Mesenteric fat pad (tissue), 1 donor: ENCODE results near the gene FRY. TPM values are rescaled to one million over a fixed set of nuclear protein-coding genes. Genes with fewer than 3 reads are reported as not detected.

Source experiments
- DNase-seq: peaks from one replicate; pipeline ENCODE4 v3.0.0-alpha.2; 2020; ENCODE audit warnings: low spot score
- total RNA-seq: library from RNA; stranded (reverse); fragmentation: NEBNext Ultra II Directional; extraction: Animal tissue kit (Norgen Biotek cat#: 25700); gene quantifications from one replicate; pipeline ENCODE4 v1.2.1, GENCODE V29; 2021
- donor health status: DM: yes; HTN: yes; CAD: no.

The FRY gene
- total RNA-seq, 1 donor from 2014 or later: 31.8 TPM

DNA sequence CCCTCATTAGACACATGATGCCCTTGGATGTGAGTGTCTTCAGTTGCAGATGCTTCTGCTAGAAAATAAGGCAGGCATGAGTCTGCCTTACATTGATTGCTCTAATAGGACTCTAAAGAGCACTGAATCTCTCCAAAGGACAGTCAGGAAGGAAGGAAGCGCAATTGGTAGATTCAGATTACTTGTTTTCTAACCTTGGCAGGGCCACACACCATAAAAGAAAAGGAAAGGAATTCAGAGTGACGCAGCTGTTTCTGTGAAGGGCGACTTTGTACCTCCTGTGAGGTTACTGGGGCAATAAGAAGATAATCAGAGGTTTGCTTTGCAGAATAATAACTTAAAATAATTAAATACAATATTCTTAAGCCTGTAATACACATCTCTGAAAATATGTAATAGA is 48.0 kb downstream of the FRY start:
- DNase-seq: no peak

DNA sequence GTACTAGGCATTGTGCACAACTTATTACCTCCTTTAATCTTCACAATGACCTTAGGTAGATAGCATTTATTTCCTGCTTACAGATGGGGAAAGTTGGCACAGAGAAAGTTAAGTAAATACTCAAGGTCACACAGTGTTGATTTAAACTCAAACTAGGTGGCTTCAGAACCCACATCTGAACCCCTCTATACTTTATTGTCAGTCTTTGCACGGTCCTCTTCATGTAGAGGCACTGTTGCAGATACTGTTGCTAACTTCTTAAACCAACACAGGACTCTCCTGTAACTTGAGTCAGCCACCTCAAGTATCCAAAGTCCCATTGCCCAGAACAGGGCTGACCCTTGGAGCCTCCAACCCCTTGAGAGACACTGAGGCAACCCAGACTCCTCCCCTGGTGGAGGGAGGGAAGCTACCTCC is 48.8 kb downstream of the FRY start:
- DNase-seq: no peak

- no peak for DNase-seq
Measured at GRCh38 chr13:32081591-32081990, 50.0 kb downstream of the FRY start.

DNA sequence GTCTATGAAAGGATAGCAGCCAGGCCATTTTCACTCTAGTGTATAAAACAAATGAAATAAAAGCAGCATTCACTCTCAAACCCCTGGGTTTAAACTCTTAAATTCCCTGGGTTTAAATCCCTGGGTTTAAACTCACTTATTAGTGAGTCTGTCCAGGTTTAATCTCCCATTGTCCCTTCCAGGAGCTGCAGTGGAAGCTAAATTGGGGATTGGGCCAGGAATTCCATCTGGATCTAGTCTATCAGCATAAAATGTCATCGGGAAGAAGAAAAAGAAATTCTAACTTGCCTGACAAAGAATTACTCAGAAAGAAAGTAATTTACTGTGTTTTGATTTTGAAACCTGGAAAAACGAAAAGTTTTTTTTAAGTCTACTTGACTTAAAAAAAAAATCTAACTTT is 54.8 kb downstream of the FRY start:
- DNase-seq: no peak

- DNase-seq: no peak
Measured at GRCh38 chr13:32086791-32087441, 55.3 kb downstream of the FRY start.

- no peak for DNase-seq
Measured at GRCh38 chr13:32087955-32088747, 56.6 kb downstream of the FRY start.

DNA sequence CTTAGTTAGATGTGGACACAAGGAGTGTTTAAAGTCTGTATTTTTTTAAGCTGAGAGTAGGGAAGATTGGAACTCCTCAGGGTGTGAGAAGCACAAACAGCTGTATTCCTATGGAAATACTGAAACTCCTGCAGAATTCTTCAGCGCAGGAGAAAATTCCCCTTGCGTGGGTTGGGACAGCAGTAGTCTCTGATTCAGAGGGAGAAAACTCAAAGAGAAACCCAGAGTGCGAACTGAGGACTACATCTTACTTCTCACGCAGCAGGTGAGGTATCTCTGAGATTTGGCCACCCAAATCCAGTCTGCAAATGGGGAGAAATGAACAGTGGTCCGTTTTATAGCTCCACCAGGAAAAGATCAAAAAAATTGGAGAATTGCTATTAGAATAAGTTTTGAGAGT is 60.9 kb downstream of the FRY start:
- no peak for DNase-seq

- no peak for DNase-seq
Measured at GRCh38 chr13:32093006-32093405, 61.4 kb downstream of the FRY start.

- DNase-seq: no peak
Measured at GRCh38 chr13:32098272-32098671, 66.7 kb downstream of the FRY start.

- DNase-seq: no peak
Measured at GRCh38 chr13:32105653-32106313, 74.2 kb downstream of the FRY start.

DNA sequence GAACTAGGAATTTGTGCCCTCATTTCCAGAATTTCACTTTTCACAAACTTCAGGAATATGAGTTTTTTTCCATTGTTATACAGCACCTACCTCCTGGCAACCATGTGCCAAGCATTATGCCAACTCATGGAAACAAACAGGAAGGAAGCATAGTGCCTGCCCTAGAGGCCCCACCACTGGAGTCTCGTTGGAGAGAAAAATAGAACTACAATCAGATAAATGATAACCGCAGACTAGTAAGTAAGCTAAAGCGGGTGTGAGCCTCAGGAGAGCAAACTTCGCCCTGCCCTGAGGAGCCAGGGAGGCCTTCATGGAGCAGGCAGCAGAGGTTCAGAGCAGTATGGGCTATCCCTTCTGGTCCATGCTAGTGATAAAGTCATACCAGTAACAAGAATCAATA is 75.9 kb downstream of the FRY start:
- no peak for DNase-seq

DNA sequence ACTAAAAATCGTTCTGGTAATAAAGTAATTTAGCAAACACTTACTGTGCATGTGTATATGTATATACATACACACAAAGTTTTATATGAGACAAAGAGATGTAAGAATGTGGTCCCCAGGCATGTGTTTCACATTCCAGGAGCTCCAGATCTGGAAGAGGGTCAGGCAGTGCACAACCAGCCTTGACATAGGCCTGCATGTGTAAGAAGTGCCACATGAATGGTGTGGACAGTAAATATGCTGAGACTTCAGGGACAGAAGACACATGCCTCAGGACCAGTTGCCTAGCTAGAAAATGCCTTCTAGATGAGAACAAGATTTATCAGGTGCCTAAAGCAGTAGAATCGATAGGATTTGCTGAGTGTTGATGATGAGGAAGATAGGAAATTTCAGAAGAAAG is 76.4 kb downstream of the FRY start:
- no peak for DNase-seq

- DNase-seq: no peak
Measured at GRCh38 chr13:32113532-32113931, 82.0 kb downstream of the FRY start.

DNA sequence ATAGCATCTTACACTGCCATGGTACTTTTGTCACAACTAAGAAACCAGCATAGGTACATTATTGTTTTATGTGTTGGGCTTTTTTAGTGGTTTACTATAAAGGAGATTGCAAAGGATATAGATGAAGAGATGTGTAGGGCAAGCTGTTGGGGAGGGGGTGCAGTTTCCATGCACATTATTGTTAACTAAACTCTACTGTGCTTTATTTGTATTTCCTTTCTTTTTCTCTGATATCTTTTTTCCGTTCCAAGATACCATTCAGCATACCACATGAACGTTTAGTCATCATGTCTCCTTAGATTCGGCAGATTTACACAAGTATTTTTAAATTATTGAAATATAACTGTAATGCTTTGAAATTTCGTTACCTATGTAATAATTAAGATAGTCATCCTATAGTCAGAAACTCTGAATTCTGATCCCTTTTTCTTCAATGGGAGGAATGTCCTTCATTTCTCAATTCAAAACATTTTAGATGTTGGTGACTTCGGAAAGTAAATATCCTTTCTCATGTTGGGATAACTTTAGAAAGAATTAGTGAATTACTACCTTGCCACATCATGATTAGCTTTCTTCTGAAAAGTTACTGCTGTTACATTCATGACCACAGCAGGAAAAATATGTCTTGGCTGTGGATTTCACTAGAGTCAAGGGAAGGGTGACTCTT is 82.8 kb downstream of the FRY start:
- DNase-seq: no peak

- DNase-seq: no peak
Measured at GRCh38 chr13:32115066-32115465, 83.5 kb downstream of the FRY start.

- no peak for DNase-seq
Measured at GRCh38 chr13:32116210-32116609, 84.6 kb downstream of the FRY start.

GRCh38 chr13:32117001-32117400 is 85.4 kb downstream of the FRY start:
- no peak for DNase-seq

DNA sequence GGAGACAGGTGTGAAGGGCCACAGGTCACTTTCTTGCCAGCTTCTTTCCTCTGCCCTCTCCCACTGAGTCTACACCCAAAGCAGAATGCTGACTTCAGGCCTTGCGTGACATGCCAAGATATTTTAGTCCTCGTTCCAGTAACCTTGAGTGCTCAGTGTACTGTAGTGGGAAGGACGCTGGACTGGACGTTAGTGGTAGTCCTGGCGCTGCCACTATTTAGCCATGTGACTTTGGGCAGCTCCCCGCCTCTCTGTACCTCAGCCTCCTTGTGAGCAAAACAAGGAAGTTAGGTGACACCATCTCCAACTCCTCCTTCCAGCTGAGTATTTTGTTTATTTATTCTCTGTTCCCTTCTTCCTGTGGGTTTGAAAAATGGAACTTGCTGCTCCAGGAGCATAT is 86.1 kb downstream of the FRY start:
- no peak for DNase-seq

DNA sequence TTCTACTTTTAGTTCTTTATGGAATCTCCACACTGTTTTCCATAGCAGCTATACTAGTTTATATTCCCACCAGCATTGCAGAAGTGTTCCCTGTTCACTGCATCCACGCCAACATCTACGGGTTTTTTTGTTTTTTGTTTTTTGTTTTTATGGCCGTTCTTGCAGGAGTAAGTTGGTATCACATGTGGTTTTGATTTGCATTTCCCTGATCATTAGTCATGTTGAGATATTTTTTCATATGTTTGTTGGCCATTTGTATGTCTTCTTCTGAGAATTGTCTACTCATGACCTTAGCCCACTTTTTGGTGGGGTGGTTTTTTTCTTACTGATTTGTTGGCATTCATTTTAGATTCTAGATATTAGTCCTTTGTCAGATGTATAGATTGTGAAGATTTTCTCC is 89.7 kb downstream of the FRY start:
- no peak for DNase-seq

- DNase-seq: no peak
Measured at GRCh38 chr13:32124743-32125142, 93.2 kb downstream of the FRY start.

GRCh38 chr13:32125221-32125689 is 93.7 kb downstream of the FRY start:
- DNase-seq: no peak

GRCh38 chr13:32125751-32126150 is 94.2 kb downstream of the FRY start:
- no peak for DNase-seq
